ENCODE data around the gene FHAD1.

GRCh38 chr1:15219280-15220023, 27.6 kb upstream of the FHAD1 start:
- TF ChIP-seq, protein P1, sequence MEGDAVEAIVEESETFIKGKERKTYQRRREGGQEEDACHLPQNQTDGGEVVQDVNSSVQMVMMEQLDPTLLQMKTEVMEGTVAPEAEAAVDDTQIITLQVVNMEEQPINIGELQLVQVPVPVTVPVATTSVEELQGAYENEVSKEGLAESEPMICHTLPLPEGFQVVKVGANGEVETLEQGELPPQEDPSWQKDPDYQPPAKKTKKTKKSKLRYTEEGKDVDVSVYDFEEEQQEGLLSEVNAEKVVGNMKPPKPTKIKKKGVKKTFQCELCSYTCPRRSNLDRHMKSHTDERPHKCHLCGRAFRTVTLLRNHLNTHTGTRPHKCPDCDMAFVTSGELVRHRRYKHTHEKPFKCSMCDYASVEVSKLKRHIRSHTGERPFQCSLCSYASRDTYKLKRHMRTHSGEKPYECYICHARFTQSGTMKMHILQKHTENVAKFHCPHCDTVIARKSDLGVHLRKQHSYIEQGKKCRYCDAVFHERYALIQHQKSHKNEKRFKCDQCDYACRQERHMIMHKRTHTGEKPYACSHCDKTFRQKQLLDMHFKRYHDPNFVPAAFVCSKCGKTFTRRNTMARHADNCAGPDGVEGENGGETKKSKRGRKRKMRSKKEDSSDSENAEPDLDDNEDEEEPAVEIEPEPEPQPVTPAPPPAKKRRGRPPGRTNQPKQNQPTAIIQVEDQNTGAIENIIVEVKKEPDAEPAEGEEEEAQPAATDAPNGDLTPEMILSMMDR (IDR thresholded peaks at IDR 0.05) = no peak
- TF ChIP-seq POLR2A (IDR thresholded peaks at IDR 0.05) = no peak

All from Peyer's patch (tissue), 4 donors.